ENCODE results near the gene GRN.
A peak's percentile ranks its signal among the peaks of the same experiment; 100 is the strongest.
"Not testable (repeated sequence)": the region's sequence is repeated elsewhere in the genome, so short reads cannot be mapped to it uniquely, and the experiment has no call there.

Gene GRN

DNA sequence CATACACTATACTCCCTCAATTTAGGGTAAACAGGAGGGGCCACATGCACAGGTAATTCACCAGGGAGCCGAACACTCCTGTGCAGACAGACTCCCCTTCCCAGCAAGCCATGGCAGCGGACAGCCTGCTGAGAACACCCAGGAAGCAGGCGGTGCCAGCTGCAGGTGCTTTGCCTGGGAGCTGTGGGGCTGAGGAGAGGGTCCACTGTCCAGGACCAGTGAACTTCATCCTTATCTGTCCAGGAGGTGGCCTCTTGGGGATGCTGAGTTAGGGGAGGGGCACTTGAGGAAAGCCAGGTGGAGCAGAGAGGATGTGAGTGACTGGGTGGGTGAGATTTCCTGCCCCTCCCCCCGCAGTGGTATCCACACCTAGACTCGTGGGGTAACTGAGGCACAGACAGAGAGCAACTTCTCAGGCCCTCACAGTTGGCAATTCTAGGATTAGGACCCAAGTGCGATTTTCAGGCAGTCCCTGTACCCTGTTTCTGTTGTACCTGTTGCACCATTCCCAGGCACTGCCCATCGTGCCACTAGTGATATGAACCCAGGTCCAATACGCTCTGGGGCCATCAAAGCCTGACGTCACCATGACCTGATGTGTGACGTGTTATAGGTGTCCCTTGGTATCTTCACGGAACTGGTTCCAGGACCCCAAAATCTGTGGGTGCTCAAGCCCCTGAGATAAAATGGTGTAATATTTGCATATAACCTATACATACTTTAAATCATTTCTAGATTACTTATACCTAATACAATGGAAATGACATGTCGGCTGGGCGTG lies 1.2 kb downstream of the GRN start:
- DNase-seq: no peak

DNA sequence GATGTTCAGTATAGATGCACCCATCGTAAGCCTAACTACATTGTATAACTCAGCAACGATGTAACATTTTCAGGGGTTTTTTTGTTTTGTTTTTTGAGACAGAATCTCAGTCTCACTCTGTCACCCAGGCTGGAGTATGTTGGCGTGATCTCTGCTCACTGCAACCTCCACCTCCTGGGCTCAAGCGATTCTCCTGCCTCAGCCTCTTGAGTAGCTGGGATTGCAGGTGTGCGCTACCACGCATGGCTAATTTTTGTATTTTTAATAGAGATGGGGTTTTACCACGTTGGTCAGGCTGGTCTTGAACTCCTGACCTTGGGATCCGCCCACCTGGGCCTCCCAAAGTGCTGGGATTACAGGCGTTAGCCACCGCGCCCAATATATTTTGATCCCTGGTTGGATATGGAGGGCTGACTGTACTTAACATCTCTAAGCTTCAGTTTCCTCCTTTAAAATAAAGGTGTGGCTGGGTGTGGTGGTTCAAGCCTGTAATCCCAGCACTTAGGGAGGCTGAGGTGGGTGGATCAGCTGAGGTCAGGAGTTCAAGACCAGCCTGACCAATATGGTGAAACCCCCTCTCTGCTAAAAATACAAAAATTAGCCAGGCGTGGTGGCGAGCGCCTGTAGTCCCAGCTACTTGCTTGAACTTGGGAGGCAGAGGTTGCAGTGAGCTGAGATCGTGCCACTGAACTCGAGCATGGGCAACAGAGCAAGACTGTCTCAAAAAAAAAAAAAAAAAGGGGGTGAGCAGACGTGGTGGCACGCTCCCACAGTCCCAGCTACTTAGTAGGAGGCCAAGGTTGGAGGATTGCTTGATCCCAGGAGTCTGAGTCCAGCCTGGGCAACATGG lies 2.3 kb downstream of the GRN start:
- not testable (repeated sequence) for DNase-seq

DNA sequence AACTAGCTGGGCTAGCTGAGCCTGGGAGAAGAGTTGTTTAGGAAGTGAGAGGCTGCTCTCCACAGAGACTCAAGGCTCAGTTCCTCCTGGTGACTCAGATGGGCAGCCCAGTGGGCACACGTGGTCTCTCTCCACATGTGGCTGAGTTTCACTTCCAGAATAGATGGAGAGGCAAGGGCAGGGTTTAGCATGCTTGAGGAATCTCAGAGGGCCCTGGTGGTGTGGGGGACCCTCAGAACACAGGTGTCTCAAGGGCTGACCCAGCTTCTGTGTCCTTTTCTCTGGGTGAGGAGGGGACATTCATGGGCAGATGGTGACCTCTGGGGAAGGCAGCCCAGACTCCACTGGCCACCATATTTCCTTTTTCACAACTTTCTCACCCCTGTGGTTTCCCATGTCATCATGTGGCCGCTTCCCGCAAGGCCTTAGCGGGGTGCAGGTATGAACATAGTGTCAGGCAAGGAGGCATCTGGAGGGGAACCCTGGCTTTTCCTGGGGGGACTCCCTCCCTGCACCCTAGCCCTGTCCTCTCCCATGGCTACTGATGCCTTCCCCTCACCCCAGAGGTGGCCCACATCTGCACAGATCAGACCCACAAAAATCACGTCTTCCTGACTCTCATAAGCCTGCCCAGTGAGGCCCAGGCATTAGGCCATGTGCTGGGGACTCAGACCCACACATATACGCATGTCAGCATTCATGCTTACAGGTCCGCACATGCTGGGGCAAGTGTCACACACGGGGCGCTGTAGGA lies 3.3 kb downstream of the GRN start:
- DNase-seq: no peak

DNA sequence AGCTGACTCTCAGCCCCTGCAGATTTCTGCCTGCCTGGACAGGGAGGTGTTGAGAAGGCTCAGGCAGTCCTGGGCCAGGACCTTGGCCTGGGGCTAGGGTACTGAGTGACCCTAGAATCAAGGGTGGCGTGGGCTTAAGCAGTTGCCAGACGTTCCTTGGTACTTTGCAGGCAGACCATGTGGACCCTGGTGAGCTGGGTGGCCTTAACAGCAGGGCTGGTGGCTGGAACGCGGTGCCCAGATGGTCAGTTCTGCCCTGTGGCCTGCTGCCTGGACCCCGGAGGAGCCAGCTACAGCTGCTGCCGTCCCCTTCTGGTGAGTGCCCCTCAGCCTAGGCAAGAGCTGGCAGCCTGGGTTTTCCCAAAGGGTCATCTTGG lies 3.9 kb downstream of the GRN start:
- DNase-seq: no peak

DNA sequence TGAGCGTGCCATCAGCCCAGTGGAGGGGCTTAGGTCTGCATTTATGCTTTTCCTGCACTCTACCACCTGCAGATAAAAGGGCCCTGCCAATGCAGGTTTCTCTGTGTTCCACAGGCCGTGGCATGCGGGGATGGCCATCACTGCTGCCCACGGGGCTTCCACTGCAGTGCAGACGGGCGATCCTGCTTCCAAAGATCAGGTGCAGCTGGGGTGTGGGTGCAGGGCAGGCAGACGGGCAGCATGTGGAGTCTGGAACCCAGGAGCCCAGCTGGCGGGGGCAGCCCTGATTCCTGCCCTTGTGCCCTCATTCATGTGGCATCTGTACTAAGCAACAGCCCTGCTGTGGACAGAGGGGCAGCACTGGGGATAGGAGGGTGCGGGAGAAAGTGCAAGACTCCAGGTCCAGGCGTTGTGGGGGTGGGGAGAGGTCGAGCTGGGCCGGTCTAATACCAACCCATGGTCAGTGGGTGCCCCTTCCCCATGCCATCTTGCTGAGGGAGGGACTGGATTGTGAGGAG lies 4.5 kb downstream of the GRN start:
- no peak for DNase-seq

DNA sequence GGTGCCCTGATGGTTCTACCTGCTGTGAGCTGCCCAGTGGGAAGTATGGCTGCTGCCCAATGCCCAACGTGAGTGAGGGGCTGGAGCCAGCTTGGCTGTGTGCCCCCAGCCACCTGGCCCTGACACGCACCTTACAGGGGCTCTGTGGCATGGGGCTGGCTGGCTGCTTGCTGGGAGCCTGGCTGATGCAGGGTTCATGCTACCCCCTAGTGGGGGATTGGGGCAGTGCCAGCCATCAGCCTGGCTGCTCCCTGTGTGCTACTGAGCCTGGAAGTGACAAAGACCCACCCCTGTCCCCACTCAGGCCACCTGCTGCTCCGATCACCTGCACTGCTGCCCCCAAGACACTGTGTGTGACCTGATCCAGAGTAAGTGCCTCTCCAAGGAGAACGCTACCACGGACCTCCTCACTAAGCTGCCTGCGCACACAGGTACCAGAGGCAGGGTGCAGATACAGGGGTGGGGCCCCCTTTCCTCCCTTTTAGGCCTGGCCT lies 5.7 kb downstream of the GRN start:
- DNase-seq: peak; percentile 74 to 80

DNA sequence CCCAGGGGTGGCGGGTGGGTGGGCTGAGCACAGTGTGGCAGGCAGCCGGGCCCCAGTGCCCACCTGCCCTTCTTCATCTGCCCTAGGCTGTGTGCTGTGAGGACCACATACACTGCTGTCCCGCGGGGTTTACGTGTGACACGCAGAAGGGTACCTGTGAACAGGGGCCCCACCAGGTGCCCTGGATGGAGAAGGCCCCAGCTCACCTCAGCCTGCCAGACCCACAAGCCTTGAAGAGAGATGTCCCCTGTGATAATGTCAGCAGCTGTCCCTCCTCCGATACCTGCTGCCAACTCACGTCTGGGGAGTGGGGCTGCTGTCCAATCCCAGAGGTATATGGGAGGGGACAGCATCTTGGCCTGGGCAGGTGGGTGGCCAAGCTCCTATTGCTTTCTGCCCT lies 6.4 kb downstream of the GRN start:
- DNase-seq: no peak

DNA sequence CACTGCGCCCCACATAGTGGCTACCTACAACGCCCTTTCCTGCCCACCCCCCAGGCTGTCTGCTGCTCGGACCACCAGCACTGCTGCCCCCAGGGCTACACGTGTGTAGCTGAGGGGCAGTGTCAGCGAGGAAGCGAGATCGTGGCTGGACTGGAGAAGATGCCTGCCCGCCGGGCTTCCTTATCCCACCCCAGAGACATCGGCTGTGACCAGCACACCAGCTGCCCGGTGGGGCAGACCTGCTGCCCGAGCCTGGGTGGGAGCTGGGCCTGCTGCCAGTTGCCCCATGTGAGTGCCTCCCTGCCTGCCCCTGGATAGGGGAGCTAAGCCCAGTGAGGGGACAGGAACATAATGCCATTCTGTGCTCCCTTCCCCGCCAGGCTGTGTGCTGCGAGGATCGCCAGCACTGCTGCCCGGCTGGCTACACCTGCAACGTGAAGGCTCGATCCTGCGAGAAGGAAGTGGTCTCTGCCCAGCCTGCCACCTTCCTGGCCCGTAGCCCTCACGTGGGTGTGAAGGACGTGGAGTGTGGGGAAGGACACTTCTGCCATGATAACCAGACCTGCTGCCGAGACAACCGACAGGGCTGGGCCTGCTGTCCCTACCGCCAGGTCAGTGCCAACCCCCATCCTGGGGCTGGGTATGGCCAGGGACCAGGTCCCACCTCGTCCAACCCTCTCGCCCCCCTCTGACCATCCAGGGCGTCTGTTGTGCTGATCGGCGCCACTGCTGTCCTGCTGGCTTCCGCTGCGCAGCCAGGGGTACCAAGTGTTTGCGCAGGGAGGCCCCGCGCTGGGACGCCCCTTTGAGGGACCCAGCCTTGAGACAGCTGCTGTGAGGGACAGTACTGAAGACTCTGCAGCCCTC lies 7.1 kb downstream of the GRN start:
- no peak for DNase-seq

DNA sequence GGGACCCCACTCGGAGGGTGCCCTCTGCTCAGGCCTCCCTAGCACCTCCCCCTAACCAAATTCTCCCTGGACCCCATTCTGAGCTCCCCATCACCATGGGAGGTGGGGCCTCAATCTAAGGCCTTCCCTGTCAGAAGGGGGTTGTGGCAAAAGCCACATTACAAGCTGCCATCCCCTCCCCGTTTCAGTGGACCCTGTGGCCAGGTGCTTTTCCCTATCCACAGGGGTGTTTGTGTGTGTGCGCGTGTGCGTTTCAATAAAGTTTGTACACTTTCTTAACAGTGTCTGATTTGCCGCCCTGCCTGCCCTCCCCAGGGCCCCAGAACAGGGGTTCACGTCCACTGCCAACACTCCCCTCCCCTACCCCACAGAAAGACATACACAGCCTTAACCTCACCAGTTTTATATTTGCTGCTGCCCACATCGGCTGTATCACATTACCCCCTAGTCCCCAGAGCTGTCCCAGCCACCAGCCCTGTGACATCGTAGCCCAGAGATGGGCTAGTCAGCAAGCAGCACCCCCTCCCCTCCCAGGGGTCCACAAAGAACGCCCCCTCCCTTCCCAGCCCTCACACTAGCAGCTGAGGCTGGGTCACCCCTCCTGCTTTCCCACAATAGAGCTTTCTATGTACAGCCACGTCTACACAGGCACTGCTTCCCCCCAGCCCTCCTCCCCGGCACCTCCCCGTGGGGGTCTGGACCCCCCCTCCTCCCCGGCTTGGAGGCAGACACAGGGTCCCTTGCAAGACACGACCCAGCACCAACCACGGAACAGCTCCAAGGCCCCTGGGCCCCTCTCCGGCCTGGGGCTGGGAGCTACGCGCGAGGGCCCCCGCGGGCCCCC lies 7.9 kb downstream of the GRN start:
- no peak for DNase-seq

DNA sequence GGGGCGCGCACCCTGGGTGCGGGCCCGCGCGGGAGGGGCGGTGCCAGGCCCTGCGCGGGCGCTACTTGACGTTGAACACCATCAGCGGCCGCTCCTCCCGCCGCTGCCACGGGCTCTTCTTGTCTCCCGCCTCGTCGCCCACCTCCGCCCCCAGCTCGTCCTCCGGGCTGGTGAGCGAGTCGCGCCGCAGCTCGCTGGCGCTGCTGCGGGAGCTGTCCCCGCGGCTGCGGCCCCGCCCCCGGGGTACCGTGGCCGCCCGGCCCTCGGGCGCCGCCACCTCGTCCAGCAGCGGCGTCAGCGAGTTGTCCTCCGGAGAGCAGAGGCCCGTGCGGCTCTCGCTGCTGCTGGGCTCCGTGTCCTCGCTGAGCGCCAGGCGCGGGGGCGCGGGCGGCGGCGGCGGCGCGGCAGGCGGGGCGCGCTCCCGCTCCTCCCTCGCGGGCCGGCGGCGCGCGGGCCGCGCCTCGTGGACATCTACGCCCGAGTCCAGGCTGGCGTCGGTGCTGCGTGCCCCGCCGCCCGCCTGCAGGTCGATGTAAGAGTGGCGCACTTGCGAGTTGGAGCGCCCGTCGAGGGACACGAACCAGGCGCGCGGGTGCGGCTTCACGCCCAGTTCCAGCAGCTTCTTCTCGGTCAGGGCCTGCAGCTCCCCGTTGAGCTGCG lies 8.7 kb downstream of the GRN start:
- peak; percentile 23 to 26 for DNase-seq

DNA sequence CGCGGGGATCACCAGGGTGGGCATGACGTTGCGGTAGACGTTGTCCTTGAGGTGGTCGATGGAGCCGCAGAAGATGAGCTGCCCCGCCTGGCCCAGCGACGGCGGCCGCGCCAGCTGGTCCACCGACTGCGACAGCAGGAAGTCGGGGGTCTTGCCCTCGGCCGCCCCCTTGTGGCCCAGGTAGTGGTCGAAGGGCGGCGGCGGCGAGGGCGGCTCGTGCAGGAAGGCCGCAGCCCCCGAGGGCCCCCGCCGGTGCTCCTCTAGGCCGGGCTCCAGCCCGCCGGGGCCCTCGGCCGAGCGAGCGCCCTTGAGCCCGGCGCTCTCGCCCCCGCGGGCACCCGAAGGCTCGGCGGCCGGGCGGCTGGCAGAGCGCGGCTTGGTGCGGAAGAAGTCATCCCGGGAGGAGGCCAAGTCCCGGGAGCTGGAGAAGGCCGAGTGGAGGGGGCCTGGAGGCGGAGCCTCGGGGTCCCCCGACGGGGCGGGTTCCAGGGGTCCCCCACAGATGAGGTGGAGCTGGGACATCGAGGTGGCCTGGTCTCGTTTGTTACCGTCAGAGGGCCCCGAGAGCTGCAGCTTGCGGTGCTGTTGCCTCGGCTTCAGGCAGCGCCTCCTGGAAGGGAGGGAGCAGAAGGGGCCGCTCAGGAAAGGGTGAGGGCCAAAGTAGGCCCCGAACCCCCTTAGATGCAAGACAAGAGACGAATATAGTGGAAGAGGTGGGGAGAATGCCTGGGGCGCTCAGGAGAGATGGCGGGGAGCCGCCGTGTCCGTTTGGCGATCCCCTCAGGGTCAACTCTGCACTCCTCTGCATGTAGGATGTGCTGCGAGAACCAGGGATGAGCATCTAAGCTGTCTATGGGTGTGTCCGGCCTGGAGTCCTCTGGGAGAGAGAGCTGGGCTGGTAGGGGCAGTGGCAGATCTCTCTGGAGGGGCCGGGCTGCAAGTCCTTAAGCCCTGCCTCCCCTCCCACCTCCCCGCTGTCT lies 9.8 kb downstream of the GRN start:
- DNase-seq: peak; percentile 58 to 68

DNA sequence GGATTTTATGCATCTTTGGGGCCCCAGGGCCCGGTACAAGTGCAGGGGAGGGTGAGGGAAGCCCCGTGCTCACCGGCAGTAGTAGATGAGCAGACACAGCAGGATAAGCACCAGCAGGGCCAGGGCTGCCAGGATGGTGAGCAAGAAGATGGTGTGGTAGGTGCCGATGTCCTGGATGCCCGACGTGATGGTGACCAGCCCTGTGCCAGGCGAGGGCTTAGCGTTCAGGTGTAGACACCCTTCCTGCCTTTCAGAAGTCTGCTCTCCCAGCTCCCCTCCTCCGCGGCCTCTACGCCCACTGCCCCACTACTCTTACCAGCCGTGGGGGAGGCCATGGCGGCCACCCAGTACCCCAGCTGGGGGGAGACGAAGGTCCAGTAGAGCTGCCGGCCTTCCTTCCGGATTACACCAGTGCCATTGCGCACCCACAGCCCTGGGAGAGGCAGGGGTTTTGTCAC lies 10.6 kb downstream of the GRN start:
- no peak for DNase-seq

DNA sequence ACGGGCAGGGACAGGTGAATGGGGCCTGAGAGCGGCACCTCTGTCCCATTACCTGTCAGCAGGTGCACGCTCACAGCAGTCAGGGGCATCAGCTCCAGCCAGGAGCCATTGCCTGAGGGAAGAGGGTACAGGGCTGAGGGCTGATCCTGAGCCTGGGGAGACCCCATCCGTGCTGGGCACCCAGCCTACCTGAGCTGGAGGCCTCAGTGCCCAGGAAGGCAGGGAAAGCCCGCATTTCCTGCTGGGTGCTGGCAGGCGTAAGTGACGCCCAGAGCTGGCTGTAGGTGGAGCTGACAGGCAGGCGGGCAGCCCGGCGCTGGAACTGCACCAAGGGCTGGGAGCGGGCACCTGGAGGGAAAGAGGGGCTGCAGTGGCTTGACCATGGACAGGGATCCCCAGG lies 11.1 kb downstream of the GRN start:
- no peak for DNase-seq

DNA sequence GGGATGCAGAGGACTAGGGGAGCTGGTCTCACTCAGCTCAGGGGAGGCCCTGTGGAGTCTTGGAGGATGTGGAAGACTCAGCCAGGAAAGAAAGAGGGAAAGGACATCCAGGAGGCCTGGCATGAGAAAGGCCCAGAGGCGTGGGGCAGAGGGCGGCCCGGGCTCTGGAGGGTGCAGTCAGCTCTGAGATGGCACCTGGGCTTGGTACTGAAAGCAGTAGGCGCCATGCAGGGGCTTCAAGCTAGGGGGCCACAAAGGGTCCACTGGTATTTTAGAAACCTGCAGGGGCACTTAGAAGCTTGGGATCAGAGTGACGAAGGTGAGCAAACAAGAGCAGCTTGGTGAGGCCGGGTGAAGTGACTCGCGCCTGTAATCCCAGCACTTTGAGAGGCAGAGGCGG lies 13.0 kb downstream of the GRN start:
- DNase-seq: no peak

DNA sequence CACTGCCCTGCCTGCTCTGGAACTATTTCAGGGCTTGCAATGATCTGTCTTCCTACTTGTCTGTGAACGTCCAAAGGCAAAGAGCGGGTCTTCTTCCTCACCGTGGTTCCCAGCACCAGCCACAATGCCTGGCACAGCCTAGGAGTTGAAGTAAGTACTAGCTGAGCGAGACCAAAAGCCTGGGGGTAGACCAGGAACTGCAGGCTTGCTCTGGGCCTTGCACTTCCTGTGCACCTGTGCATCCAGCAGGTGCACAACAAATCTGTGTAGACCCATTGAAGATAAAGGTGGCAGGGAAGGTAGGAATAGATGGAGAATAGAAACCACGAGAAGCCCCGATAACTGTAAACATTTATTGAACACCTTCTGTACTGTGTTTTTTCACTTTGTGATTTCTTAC lies 13.9 kb downstream of the GRN start:
- DNase-seq: no peak

DNA sequence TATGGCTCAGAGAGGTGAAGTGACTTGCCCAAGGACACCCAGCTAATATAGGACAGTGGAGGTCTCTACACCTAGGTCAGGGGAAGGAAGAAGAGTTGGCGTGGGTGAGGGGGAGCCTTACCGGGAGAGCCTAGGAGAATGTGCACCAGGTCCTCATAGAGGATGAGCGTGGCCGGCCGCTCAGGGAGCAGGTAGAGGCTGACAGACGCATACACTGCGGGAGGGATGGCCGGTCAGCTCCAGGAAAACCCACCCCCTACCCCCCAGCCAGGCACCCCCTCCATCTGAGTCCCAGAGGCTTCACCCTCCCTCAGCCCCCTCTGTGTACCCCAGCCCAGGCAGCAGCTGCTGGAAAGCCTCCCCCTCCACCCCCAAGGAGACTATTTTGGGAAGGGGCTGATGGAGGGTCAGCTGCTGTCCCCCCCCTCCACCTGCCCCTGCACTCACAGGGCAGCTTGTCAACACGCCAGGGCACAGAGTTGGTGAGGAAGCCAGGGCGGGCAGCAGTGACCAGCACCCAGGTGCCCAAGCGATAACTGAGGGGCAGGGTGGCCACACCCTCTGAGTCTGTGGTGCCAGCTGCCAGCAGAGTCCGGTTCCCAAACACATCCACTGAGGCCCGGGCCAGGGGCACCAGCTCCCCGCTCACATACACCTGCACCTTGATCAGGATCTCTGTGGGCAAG lies 14.5 kb downstream of the GRN start:
- DNase-seq: no peak

DNA sequence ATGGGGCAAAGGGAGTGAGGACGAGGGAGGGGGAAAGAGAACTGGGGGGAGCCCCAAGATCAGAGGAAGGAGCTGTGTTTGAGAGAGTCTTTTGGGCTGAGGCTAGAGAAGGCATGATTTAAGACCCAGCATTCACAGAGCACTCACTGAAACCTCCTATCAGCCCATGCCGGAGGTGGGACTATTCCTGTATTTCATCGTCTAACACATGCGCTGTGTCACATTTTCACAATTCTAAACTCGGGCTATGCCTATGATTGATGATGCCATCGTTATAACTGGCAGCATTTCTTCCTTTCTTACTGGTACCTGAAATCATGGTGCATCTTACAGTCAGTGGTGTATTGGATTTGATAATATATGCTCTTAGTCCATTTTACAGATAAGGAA lies 15.0 kb downstream of the GRN start:
- no peak for DNase-seq

DNA sequence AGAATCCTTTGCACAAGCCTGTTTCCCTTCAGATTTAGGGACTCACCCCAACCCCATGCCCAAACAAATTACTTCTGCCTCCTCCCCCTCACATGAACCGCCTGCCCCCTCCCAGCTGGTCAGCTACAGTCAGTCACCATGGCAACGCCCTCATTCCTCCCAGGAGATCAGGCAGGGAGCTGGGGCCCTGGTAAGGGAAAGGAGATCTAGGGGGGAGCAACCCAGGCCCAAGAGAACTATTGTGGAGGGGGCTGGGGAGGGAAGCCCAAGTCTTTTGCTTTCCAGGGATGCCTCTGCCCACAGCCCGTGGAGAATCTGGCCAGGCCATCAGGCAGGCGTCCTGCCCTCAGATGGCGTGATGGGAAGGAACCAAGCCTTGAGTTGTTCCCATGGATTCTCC lies 15.7 kb downstream of the GRN start:
- DNase-seq: no peak

Data from activated CD4-positive, alpha-beta T cell treated with anti-CD3 and anti-CD28 coated beads, Interleukin-2, amount 50 U/mL, for 48 hours (primary cell).